Limb (tissue), 2 donors: ENCODE results near the gene SUSD6.
"Not testable (repeated sequence)": the region's sequence is repeated elsewhere in the genome, so short reads cannot be mapped to it uniquely, and the experiment has no call there.

Experiments used
- DNase-seq, 2 donors: peaks; one replicate each; pipeline ENCODE4 v3.0.0-alpha.2; 2016; ENCODE audit errors: extremely low spot score in 2 of 2

SUSD6 gene

DNA sequence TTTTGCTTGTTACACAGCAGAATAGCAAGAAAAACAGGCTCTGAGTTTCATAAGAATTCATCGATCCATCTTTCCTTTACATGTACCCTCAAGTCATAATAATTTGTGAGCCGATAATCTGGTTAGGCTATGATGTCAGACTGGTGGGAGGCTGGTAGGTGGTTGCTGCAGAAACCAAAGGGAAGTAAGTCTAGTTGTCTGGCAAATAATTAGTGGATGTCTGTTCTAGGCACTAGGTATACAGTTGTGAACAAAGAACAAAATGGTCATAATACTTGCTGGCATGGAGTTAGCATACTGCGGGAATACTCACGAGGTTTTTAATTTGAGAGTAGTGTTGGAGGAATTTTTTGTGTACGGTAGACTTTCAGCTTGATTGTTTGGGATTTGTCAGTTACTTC lies 8.8 kb downstream of the SUSD6 start:
- DNase-seq, result no peak

DNA sequence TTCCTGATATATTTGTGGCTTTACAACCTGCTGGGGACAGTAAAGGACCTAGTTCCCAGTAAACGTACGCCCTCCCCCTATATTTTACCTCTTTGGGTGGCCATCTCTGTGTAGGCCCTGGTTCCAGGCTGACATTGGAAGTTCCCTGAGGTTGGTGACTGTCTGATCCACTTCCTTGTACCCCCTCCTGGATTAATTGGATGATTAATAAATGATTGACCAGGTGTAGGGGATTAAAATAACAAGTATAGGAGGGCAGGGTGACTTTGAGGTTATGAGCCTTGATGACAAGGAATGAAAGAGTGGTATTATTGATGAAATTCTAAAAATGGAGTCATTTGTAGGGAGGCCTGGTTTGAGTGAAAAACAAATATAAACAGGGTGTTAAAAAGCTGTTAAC lies 9.6 kb downstream of the SUSD6 start:
- no peak for DNase-seq

- no peak for DNase-seq
Observed at GRCh38 chr14:69624136-69624535, 12.7 kb downstream of the SUSD6 start.

DNA sequence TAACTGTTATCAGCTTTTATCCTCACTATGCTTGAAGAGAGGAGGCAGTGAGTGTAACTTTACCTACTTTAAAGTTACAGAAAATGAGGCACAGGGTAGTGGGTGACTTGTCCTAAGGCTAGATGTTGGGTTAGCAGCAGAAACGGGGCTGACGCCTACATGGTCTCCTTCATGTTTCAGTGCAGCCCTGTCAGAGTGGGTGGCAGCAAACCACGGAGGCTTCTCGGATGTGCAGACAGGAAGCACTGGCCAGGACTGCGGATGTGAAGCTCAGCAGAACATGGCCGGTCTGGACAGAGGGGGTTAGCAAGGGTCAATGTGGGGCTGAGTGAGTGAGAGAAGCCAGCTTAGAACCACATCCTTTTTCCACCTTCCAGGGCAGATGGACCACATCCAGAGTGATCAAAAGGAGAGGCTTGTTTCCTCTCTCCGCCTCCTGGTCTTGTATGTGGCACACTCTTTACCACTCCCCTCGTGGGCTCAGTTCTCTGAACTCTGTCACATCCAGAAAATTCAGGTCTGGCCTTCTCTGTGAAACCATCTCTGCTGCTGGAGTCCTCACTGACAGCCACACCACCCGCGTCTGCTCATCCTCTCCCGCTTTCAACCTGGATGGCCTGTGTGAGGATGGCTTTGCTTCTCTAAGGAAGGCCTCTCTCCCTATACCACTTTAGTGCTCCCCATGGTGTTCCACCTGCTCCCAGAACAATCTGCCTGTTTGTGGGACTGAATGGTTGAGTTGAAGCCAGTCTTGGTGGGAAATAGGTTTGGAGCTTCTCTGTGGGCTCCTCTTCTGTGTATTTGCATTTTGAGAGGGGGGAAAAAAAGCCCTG lies 14.1 kb downstream of the SUSD6 start:
- DNase-seq, result no peak

GRCh38 chr14:69626132-69626500 lies 14.7 kb downstream of the SUSD6 start:
- DNase-seq, result no peak

DNA sequence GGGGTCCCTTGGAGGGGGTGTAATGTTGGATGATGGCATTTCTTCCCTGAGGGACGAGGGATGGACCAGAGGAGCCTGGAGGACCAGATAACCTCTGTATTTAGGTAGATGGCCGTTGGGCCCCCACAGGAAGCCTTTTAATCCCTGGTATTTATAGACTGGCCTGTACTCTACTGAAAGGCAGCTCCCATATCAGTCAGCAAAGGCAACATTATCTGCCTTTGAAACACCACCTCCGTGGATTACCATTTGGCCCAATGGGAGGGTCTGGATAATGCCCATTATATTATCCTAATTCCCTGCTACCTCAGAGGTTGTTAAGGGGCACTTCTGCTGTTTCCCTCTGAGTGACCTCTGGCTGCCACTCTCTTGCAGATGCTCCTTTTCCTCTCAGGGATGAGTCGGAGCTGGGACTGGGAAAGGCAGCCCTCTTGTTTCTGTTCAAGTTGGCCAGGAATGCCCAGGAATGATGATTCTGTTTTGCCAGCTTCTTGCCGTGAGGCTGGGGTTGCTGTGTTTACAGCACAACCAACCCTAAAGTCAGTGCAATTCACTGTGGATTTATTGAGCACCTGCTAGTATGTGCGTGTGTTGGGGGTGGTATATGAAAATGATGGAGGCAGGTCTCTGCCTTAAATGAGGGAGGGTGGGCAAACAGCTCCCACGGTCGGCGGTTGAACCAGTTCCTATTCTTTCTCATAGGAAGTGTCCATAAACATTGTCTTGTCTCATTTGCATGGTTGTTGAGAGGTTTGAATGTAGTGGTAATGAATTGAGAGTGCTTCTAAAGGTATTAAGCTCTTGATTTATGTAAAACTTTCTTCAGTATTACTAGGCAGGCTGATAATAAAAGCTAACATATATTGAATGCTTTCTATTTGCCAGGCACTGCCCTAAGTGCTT lies 18.1 kb downstream of the SUSD6 start:
- DNase-seq, result no peak

GRCh38 chr14:69630360-69630759 lies 19.0 kb downstream of the SUSD6 start:
- DNase-seq, result no peak

- no peak for DNase-seq
Observed at GRCh38 chr14:69631509-69631908, 20.1 kb downstream of the SUSD6 start.

DNA sequence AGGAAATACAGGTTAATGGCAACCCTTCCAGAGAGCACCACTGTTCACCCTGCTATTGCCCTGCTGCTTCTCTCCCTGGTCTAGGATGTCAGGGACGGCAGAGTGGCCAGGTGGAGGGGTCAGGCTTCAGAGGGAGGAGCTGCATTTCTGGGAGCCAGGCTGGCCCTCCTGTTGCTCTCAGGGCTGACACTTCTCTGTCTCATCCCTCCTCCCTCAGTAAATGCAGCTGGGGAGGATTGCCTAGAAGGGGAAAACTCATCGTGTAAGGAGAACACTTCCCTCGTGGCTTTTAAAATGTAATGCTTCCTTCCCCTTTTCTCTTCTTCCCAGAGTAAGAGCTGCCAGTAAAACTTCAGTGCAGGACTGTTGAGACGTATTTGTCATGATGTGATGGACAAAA lies 20.8 kb downstream of the SUSD6 start:
- DNase-seq, result no peak

DNA sequence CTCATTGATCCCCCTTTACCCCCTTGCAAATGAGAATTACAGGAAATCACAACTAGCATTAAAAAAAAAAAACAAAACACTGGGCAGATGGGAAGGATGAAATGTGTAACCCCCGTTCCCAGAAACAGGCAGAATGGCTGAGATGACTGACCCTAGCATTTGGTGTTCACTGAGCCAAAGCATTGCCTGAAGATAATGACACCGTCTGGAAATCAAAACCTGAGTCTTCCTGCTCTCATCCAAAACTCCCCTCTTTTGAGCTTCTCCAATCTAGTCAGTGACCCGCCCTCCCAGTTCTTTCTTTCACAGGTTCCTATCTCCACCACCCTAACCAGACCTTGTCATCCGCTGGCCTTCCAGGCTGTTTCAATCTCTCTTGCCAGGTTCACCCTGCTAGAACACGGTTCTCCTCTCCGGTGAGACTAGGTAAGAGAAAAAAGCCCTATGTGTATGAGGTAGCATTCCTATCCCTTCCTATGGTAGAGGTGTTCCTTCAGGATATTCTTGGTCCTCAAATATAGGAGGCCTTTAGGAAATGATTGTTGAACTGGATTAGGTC lies 21.3 kb downstream of the SUSD6 start:
- no peak for DNase-seq

DNA sequence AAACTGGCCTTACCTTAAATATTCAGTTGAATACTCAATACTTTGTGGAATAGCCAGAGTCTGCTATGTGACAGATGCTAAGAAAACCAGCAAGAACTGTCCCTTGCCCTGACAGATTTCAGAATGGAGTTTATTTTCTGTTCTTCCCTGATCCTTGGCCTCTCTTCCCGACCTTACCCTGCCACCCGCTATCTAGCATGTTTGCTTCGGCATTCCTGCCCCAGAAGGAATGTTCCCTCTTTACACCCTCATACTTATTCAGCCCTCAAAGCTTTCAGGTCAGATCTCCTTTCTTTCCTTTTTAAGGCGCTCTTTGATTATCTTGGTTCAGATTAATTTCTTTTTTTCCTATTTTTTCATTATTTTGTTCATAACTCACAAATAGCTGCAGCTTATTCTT lies 21.8 kb downstream of the SUSD6 start:
- DNase-seq, result no peak

GRCh38 chr14:69635981-69636639 lies 24.7 kb downstream of the SUSD6 start:
- DNase-seq, result no peak

GRCh38 chr14:69636718-69637480 lies 25.5 kb downstream of the SUSD6 start:
- DNase-seq, result no peak

GRCh38 chr14:69637503-69638031 lies 26.2 kb downstream of the SUSD6 start:
- DNase-seq, result no peak

DNA sequence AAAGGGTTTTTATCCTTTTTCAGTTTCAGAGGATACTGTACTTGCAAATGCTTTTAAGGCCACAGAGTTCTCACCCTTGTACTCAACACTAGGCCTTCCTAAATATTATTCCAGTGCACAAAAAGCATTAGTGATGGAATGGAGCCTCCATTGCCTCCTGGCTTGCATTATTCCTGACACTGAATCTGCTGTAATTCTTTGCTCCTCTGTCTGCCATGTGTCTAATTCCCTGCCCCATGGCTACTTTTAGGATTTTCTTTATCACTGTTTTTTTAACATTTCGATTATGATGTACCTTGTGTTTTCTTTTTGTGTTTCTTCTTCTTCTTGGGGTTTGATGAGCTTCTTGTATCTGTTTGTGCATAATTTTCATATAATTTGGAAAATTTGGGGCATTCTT lies 29.5 kb downstream of the SUSD6 start:
- DNase-seq, result no peak

DNA sequence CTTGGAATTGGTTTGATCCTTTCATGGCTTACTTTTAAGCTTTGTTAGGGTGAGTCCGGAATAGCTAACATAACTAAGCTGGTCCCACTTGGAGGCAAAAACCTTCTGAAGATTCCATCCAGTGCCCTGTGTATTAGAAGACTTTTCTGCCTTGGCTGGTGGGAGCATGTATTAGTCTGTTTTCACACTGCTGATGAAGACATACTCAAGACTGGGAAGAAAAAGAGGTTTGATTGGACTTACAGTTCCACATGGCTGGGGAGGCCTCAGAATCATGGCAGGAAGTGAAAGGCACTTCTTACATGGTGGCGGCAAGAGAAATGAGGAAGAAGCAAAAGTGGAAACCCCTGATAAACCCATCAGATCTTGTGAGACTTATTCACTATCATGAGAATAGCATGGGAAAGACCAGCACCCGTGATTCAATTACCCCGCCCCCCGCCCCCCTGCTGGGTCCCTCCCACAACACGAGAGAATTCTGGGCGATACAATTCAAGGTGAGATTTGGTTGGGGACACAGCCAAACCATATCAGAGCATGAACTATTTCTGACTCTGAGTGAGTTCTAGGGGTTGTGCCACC lies 30.9 kb downstream of the SUSD6 start:
- DNase-seq, result not testable (repeated sequence)

GRCh38 chr14:69643430-69644200 lies 32.2 kb downstream of the SUSD6 start:
- DNase-seq, result no peak

- DNase-seq, result no peak
Observed at GRCh38 chr14:69644814-69645213, 33.4 kb downstream of the SUSD6 start.

DNA sequence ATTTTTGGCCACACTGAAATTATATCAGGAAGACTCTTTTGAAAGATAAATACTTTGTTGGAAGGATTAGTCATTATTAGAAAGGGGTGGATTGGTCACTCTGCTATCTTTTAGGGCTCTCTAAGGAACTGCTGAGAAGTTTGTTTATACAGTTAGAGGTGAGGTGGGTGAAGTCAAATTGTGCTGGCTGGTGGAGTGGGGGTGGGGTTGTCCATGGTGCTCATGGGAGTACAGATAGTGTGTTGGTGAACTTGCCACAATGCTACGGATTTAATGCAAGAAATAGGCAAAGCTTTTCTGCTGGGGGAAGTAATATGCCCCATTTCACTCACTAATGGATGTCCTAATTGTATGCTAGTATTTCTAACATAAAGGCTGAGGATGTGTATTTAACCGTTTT lies 35.8 kb downstream of the SUSD6 start:
- no peak for DNase-seq

GRCh38 chr14:69647642-69648041 lies 36.2 kb downstream of the SUSD6 start:
- not testable (repeated sequence) for DNase-seq
